Lower leg skin (tissue), 3 donors: ENCODE measurements around the gene SPACDR.
"Not testable (repeated sequence)": the region's sequence is repeated elsewhere in the genome, so short reads cannot be mapped to it uniquely, and the experiment has no call there.

Experiments used
- POLR2A ChIP-seq, 2 donors: fragments of 450-650 bp; IDR thresholded peaks; one replicate each; pipeline ENCODE4 v1.6.1; 2016 to 2017; ENCODE audit warnings: antibody characterized with exemption in 2 of 2, mild to moderate bottlenecking in 1 of 2, moderate library complexity in 1 of 2
- TF ChIP-seq, protein P1 (sequence below), 3 donors: fragments of 450-650 bp; IDR thresholded peaks; one replicate each; pipeline ENCODE4 v1.5.1; 2016; ENCODE audit warnings: antibody characterized with exemption in 3 of 3, mild to moderate bottlenecking in 3 of 3, moderate library complexity in 2 of 3

DNA sequence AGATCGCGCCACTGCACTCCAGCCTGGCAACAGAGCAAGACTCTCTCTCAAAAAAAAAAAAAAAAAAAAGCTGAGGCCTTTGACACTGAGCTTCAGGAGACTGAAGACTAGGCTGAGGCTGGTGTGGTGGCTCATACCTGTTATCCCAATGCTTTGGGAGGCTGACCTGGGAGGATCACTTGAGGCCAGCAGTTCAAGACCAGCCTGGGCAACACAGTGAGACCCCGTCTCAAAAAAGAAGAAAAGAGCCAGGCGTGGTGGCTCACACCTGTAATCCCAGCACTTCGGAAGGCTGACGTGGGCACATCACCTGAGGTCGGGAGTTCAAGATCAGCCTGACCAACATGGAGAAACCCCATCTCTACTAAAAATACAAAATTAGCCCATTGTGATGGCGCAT is 16.7 kb downstream of the SPACDR start:
- TF ChIP-seq, protein P1, sequence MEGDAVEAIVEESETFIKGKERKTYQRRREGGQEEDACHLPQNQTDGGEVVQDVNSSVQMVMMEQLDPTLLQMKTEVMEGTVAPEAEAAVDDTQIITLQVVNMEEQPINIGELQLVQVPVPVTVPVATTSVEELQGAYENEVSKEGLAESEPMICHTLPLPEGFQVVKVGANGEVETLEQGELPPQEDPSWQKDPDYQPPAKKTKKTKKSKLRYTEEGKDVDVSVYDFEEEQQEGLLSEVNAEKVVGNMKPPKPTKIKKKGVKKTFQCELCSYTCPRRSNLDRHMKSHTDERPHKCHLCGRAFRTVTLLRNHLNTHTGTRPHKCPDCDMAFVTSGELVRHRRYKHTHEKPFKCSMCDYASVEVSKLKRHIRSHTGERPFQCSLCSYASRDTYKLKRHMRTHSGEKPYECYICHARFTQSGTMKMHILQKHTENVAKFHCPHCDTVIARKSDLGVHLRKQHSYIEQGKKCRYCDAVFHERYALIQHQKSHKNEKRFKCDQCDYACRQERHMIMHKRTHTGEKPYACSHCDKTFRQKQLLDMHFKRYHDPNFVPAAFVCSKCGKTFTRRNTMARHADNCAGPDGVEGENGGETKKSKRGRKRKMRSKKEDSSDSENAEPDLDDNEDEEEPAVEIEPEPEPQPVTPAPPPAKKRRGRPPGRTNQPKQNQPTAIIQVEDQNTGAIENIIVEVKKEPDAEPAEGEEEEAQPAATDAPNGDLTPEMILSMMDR (IDR thresholded peaks at IDR 0.05) = not testable (repeated sequence)
- not testable (repeated sequence) for TF ChIP-seq POLR2A (IDR thresholded peaks at IDR 0.05)
